ENCODE data around the gene IDH2. TPM values are rescaled to one million over a fixed set of nuclear protein-coding genes. Genes with fewer than 3 reads are reported as not detected.
A peak's percentile ranks its signal among the peaks of the same experiment; 100 is the strongest.

Gene IDH2
- total and polyA plus RNA-seq, 2 of the 13 experiments (the other 11 are each of a cell fraction or from before 2014, with no cell fraction given) = 121 to 145 TPM

DNA sequence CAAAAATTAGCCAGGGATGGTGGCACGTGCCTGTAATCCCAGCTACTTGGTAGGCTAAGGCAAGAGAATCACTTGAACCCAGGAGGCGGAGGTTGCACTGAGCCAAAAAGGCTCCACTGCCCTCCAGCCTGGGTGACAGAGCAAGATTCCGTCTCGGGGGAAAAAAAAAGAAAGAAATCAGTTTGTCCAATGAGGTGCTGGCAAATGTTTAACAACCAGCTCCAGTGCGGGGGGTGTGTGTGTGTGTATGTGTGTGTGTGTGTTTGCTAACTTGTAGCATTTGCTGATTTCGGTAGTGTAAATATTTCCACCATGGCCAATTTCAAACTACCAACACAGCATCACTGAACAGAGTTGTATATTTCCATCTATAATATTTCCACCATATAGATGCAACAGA, 23.8 kb upstream of the IDH2 start (continued):
- TF ChIP-seq, protein P1, sequence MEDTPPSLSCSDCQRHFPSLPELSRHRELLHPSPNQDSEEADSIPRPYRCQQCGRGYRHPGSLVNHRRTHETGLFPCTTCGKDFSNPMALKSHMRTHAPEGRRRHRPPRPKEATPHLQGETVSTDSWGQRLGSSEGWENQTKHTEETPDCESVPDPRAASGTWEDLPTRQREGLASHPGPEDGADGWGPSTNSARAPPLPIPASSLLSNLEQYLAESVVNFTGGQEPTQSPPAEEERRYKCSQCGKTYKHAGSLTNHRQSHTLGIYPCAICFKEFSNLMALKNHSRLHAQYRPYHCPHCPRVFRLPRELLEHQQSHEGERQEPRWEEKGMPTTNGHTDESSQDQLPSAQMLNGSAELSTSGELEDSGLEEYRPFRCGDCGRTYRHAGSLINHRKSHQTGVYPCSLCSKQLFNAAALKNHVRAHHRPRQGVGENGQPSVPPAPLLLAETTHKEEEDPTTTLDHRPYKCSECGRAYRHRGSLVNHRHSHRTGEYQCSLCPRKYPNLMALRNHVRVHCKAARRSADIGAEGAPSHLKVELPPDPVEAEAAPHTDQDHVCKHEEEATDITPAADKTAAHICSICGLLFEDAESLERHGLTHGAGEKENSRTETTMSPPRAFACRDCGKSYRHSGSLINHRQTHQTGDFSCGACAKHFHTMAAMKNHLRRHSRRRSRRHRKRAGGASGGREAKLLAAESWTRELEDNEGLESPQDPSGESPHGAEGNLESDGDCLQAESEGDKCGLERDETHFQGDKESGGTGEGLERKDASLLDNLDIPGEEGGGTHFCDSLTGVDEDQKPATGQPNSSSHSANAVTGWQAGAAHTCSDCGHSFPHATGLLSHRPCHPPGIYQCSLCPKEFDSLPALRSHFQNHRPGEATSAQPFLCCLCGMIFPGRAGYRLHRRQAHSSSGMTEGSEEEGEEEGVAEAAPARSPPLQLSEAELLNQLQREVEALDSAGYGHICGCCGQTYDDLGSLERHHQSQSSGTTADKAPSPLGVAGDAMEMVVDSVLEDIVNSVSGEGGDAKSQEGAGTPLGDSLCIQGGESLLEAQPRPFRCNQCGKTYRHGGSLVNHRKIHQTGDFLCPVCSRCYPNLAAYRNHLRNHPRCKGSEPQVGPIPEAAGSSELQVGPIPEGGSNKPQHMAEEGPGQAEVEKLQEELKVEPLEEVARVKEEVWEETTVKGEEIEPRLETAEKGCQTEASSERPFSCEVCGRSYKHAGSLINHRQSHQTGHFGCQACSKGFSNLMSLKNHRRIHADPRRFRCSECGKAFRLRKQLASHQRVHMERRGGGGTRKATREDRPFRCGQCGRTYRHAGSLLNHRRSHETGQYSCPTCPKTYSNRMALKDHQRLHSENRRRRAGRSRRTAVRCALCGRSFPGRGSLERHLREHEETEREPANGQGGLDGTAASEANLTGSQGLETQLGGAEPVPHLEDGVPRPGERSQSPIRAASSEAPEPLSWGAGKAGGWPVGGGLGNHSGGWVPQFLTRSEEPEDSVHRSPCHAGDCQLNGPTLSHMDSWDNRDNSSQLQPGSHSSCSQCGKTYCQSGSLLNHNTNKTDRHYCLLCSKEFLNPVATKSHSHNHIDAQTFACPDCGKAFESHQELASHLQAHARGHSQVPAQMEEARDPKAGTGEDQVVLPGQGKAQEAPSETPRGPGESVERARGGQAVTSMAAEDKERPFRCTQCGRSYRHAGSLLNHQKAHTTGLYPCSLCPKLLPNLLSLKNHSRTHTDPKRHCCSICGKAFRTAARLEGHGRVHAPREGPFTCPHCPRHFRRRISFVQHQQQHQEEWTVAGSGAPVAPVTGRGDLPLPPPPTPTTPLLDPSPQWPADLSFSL (CRISPR knock-in tag; IDR thresholded peaks at IDR 0.05) = peak; percentile 89; the same call in 1 of the 2 replicates
- TF ChIP-seq, protein P2, sequence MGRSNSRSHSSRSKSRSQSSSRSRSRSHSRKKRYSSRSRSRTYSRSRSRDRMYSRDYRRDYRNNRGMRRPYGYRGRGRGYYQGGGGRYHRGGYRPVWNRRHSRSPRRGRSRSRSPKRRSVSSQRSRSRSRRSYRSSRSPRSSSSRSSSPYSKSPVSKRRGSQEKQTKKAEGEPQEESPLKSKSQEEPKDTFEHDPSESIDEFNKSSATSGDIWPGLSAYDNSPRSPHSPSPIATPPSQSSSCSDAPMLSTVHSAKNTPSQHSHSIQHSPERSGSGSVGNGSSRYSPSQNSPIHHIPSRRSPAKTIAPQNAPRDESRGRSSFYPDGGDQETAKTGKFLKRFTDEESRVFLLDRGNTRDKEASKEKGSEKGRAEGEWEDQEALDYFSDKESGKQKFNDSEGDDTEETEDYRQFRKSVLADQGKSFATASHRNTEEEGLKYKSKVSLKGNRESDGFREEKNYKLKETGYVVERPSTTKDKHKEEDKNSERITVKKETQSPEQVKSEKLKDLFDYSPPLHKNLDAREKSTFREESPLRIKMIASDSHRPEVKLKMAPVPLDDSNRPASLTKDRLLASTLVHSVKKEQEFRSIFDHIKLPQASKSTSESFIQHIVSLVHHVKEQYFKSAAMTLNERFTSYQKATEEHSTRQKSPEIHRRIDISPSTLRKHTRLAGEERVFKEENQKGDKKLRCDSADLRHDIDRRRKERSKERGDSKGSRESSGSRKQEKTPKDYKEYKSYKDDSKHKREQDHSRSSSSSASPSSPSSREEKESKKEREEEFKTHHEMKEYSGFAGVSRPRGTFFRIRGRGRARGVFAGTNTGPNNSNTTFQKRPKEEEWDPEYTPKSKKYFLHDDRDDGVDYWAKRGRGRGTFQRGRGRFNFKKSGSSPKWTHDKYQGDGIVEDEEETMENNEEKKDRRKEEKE (IDR thresholded peaks at IDR 0.05) = no peak
- TF ChIP-seq NFYC (CRISPR knock-in tag; IDR thresholded peaks at IDR 0.05) = peak; percentile 46
- TF ChIP-seq, protein P3, sequence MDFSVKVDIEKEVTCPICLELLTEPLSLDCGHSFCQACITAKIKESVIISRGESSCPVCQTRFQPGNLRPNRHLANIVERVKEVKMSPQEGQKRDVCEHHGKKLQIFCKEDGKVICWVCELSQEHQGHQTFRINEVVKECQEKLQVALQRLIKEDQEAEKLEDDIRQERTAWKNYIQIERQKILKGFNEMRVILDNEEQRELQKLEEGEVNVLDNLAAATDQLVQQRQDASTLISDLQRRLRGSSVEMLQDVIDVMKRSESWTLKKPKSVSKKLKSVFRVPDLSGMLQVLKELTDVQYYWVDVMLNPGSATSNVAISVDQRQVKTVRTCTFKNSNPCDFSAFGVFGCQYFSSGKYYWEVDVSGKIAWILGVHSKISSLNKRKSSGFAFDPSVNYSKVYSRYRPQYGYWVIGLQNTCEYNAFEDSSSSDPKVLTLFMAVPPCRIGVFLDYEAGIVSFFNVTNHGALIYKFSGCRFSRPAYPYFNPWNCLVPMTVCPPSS (IDR thresholded peaks at IDR 0.05) = no peak
- TF ChIP-seq TAF1 (CRISPR knock-in tag; IDR thresholded peaks at IDR 0.05) = no peak
- TF ChIP-seq MLLT10 (CRISPR knock-in tag; IDR thresholded peaks at IDR 0.05) = no peak
- no peak for TF ChIP-seq MAFK (conservative IDR thresholded peaks at IDR 0.05 in 1 of 2, IDR thresholded peaks at IDR 0.05 in 1 of 2; ENCODE audit: low read length in 2 of 2)
- TF ChIP-seq KMT2A (CRISPR knock-in tag; IDR thresholded peaks at IDR 0.05) = no peak
- TF ChIP-seq, protein P4, sequence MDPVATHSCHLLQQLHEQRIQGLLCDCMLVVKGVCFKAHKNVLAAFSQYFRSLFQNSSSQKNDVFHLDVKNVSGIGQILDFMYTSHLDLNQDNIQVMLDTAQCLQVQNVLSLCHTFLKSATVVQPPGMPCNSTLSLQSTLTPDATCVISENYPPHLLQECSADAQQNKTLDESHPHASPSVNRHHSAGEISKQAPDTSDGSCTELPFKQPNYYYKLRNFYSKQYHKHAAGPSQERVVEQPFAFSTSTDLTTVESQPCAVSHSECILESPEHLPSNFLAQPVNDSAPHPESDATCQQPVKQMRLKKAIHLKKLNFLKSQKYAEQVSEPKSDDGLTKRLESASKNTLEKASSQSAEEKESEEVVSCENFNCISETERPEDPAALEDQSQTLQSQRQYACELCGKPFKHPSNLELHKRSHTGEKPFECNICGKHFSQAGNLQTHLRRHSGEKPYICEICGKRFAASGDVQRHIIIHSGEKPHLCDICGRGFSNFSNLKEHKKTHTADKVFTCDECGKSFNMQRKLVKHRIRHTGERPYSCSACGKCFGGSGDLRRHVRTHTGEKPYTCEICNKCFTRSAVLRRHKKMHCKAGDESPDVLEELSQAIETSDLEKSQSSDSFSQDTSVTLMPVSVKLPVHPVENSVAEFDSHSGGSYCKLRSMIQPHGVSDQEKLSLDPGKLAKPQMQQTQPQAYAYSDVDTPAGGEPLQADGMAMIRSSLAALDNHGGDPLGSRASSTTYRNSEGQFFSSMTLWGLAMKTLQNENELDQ (CRISPR knock-in tag; IDR thresholded peaks at IDR 0.05; ENCODE audit: borderline replicate concordance) = no peak
- TF ChIP-seq STAT5B (CRISPR knock-in tag; IDR thresholded peaks at IDR 0.05) = no peak
- TF ChIP-seq ZNF546 (CRISPR knock-in tag; conservative IDR thresholded peaks at IDR 0.05) = no peak
- no peak for TF ChIP-seq RFX3 (CRISPR knock-in tag; IDR thresholded peaks at IDR 0.05)
- TF ChIP-seq MED1 (CRISPR knock-in tag; IDR thresholded peaks at IDR 0.05) = no peak
- TF ChIP-seq, protein P5, sequence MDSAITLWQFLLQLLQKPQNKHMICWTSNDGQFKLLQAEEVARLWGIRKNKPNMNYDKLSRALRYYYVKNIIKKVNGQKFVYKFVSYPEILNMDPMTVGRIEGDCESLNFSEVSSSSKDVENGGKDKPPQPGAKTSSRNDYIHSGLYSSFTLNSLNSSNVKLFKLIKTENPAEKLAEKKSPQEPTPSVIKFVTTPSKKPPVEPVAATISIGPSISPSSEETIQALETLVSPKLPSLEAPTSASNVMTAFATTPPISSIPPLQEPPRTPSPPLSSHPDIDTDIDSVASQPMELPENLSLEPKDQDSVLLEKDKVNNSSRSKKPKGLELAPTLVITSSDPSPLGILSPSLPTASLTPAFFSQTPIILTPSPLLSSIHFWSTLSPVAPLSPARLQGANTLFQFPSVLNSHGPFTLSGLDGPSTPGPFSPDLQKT (CRISPR knock-in tag; IDR thresholded peaks at IDR 0.05; ENCODE audit: borderline replicate concordance) = no peak
- no peak for TF ChIP-seq IRF2 (CRISPR knock-in tag; IDR thresholded peaks at IDR 0.05)
